Stimulated activated naive CD8-positive, alpha-beta T cell treated with anti-CD3 and anti-CD28 coated beads, Interleukin-15, Interleukin-2, amounts not matched to agents 100 U/mL and 50 U/mL, for 24 hours (primary cell): Measurements from ENCODE around the gene SCN3B.

ENCODE experiments used
- ATAC-seq: fragments of 150-1000 bp; cut with Tn5 transposase; one replicate; pipeline ENCODE4 v1.10.0; 2021
- DNase-seq: peaks from one replicate; pipeline ENCODE4 v3.0.0; 2021

SCN3B gene

DNA sequence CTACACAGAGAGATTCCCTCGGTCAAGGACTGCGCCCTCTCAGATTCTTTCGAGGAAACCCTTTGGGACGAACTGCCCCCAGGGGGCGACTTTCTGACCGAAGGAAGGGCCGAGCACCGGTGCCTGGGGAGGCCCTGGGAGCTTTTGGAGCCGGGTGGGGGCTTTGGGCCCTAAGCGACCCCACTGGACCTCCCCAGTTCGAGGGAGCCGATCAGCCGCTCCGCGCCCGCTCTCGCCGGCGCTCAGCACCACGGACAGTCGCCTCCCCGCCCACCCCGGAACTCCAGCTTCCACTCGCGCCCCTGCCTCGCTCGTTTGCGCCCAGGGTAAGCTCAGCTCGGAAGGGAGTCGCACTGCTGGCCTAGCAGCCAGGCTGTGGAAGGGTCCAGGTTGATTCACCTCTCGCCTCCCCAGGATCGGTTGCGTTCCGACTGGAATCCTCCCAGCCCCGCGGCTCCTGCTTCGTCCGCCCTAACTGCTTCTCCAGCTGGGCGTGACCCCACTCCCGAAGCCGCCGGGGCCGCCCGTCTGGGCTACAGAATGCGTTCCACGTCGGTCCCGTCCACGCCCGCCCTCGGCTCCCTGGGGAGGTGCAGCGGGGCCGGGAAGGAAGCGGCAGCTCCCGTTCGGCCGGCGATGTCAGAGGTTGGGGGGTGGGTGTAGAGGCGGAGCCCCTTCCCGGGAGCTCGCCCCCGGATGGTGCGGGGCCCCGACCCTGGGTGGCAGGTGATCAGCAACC is 428 bp downstream of the SCN3B start:
- DNase-seq (peak; percentile 46), ATAC-seq (peak; percentile 64)

DNA sequence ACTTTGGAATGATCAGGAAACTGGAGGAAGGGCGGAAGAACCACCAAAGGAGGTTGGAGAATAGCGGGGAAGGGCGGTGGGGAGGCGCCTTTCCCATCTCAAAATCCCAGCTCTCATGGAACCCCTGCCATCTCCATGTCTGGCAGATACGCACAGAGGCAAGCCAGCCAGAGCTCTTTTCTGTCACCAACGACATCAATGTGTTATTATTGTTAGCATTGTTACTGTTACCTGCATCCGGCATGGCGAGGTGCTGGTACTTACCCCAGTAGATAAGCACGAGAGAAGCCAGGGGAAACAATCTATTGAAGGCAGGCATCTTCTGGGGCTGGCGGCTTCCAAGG is 969 bp downstream of the SCN3B start:
- ATAC-seq (no peak), DNase-seq (no peak)

DNA sequence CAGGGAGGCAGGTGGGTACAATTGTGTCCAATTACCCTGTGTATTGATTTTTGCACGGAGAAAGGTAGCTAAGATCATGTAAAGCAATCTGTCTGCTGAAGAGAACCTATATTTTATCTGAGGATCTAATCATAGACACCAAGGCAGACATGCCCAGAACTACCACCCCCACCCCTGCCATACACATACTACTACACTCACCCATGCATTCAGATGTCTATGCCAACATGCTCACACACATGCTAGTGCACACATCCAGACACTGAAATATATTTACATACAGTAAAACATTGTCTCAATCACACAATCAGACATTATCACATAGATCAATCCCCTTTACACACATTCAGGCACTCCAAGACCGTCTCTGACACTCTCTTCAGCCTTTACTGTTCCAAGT is 1.8 kb downstream of the SCN3B start:
- ATAC-seq (no peak), DNase-seq (no peak)

DNA sequence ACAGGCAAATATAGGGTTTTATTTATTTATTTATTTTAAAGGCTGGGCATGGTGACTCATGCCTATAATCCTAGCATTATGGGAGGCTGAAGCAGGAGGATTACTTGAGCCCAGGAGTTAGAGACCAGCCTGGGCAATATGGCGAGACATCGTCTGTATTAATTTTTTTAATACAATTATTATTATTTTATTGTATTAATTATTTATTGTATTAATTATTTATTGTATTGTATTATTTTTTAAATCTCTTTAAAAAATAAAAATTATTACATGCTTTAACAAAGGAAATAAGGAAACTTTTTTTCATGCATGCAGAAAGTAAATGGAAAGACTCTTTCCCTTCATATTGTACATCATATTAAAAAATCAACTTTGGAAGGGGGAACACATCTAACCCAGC is 3.5 kb downstream of the SCN3B start:
- DNase-seq = no peak
- ATAC-seq = no peak

DNA sequence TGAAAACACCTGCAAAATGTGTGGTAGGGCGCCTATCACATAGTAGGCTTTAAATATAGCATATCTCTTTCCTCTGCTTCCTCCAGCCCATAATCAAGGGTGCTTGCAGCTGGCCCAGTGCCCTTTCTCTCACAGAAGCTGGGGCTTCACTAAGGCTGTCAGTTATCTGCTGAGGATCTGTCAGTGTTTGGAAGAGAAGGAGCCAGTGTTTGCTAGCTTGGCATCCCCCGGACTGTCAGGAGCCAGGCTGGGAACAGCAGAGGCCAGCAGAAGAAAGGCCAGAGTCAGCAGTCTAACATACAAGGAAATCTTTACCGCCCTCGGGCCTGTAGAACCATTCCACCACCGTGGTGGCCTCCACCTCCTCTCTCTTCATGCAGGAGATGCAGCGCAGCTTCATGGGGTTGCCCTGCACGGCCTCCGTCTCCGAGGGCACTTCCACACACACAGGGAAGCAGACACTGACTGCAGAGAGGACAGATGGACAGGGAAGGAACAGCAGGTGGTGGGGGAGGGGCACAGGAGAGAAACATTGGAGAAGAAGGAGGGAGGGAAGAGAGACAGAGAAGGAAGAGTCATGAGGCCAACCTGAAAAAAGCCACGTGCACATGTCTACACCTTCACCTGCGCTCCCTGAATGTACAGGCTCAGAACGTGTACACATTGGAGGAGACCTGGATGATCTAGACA is 9.0 kb downstream of the SCN3B start:
- DNase-seq (no peak), ATAC-seq (no peak)

DNA sequence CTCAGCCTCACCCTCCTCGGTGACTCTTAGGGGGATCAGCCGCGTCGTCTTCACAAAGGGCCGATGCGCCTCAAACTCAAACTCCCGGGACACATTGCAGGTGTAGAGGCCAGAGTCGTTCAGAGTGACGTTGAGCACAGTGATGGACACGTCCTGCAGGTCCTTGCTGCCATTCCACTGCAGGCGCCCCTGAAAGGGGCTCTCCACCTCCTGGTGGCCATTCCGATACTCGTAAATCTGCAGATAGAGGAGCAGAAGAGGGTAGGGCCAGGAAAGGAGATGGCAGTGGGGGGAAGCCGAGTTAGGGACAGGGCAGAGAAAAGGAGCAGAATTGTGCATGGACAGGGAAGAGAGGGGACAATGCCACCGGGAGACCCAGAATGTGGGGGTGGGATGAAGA is 12.0 kb downstream of the SCN3B start:
- ATAC-seq (no peak), DNase-seq (no peak)

DNA sequence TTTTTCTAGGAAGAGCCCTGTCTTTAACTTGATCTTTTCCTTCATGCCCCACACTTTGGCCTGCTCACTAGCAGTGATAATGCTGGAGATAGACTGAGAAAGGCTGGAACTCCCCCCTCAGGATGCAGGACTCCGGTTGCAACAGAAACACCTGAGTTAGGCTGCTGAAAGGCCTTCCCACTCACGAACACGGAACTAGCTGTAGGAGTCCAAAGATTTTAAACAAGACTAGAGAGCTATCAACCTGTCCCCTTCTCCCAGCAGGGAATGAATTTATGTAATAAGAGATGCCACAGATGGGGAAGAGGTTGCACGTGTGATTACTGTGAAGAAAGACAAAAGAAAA is 13.0 kb downstream of the SCN3B start:
- ATAC-seq (no peak), DNase-seq (no peak)

DNA sequence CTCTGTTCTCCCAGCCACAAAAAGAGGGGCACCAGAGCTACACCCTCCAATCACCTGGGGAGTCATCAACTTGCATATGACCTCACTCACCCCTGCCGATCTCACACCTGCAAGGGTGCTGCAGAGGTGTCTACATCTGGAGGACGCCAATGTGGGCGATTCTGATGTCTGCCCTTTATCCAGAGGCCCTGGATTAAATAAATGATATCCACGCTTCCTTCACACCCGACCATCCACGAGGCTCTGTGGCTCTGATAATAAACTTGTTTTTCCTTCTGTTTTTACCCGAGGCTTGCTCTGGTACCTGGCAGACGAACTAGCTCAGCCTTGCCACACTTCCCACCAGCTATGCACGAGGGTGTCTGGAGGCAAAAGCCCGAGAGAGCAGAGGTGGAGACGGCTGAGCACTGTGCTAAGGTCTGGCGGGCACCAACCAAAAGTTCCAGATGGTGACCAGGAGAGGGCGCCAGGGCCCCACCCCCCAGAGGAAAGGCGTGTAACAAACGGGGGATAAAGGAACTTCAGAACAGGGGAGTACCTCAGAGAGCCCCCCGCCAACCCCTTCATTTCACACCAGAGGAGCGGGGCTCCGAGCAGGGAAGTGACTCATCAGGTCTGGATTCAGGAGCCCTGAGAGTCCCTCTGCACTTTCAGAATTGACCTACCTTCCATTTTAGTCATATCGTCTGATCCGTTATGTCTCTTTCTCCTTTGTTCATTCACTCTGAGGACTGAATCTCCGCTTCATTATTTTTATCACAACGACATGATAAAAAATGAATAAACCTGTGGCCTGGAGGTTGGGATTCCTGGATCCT is 13.5 kb downstream of the SCN3B start:
- peak; percentile 88 for ATAC-seq

DNA sequence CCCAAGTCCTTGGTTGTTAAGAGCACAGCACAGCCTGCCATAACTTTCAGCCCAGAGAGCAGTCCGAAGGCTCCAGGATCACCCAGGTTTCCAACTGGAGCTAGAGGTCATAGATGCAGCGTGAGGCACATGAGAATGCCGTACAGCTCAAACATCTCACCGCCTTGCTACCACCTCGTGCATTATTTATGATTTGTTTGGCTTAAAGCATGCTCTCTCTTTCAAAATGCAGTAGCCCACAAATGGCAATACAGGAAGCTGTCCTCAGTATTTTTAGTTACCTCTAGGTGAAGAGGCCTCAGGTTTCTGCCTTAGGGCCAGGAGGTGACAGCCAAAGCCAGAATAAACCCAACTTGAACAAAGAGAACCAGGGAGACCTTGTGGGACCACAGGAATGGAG is 14.4 kb downstream of the SCN3B start:
- DNase-seq (no peak), ATAC-seq (no peak)

More for the DNA sequence above, 13.5 kb downstream of the SCN3B start:
- peak; percentile 59 for DNase-seq

DNA sequence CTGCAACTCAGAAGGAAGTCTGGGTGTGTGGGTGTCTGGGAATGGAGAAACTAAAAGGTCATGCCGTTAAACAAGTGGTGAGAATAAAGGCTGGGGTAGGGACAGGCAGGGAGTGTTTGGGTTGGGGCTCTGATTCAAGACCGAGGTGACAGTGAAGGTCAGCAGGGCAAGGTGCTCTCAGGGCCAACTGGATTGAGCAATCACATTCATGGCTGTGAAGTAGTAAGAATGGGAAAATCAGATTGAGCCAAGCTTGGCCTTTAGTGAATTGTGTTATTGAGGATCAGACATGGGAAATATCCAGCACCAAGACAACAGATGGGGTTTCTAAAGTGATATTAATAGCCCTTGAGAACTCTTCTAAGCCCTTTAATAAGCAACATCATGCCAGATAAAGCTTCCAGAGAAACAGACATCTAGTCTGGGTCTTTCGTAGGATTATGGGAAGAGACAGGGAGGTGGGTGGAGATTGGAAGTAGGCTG is 24.3 kb downstream of the SCN3B start:
- no peak for DNase-seq
- no peak for ATAC-seq

DNA sequence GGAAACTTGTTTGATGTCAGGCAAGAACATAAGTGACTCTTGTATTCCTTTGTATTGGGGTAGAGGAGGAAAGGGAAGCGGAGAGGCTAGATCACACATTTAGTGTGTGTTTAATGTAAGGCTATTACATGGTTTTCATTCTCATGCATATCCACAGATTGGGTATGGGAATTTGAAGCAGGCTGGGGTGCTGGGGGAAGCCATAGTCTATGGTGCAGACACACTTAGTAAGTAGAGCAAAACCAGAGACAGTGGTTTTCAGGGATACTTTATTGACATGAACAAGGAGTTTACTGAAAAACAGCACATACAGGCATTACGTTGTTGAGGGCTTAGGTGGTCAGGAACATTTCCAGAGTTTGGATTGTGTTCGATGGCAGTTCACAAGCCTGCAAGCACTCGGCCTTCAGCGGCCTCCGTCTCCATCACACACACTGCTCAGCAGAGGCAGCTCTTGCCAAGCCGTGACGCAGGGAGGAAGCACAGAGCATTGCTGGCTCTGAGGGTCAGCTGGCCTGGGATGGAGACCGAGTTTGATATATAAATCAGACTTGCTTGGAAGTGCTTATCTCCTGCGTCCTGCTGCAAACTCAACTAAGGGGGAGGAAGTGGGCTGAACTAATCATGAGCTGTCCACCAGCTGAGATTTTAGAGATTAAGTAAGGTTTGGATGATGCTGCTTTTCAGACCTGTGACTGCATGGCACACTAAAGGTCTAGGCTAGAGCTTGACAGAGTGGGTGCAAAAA is 25.3 kb downstream of the SCN3B start:
- DNase-seq (no peak), ATAC-seq (no peak)

DNA sequence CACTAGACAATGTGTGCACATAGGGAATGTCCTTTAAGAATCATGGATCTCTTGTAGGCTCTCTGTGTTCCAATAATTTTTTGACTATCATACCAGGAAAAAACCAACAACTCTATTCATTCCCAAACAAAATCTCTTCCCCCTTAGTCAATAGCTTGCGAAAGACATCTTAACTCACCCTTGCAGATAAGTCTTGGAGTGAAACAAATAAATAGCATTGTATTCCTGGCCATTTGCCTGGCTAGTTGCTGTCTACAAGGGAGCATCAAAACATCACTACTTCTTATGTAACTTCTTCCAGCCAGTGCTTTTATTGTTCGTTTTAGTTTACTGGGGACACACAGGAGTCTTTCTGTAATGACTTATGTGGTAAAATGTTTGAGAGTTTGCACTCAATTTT is 29.4 kb downstream of the SCN3B start:
- no peak for DNase-seq

DNA sequence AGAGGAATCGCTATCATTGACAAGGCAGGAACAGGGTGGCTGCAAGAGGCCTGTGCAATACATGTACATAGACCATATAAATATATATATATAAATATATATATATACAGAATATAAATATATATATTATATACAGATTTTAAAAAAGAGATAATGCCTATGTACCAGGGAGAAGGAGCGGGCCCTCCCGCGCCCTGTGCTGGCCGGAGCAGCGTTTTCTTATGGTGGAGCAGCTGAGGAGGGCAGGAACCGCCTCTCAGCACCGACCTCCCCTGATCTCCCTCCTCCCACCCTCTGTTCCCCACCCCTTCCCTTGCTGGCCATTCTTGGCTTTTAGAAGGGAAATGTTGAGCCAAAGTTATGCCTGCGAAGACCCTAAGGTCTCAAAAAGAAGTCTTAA is 31.8 kb downstream of the SCN3B start:
- no peak for DNase-seq
- ATAC-seq = no peak

More for the DNA sequence above, 29.4 kb downstream of the SCN3B start:
- no peak for ATAC-seq

DNA sequence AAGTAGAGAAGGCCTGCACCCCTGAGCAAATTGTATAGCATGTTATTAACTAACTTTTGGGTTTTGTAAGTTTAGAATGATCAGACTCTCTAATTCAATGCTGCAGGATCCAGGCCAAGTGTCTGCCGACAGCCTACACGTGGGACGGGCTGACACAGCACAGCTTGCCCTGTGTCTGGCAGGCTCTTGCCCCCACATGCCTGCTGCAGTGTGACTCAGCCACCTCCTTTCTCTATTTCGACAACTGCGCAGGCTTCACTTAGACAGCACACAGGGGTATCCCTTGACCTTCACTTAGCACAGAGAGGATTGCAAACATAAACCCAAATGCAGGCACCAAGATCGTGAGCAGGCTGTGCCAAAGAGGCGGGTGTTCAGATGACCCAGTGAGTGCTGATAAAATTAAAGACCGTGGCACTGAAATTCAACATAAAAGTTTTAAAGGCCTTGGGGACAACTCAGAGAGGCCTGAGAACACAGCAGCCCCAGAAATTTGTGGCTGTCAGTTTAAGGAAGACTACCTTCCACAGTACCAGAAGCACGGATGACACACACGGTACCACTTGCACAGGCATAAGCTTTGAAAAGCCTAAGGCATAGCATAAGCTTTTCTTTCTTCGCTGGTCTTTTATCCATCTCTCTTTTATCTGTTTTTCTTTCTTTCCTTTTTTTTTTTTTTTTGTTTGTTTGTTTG is 37.8 kb downstream of the SCN3B start:
- no peak for DNase-seq
- ATAC-seq = no peak

DNA sequence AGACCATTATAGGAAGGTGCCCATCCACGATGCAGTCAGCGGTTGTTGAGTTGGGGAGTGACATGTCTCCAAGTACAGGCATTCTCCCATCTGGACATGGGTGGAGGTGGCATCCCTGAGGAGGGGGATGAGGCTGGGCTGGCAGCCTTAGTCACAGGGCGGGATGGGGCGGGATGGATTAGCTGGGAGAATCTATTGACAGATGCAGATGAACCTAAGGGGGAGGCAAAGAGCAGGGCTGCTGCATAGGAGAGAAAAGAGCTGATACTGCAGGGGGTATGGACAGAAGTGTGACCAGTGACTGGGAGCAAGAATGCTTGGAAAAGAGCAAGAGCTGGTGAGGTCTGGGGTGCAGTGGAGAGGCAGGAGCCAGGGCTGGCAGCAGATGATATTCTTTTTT is 42.7 kb downstream of the SCN3B start:
- no peak for DNase-seq
- ATAC-seq = no peak

DNA sequence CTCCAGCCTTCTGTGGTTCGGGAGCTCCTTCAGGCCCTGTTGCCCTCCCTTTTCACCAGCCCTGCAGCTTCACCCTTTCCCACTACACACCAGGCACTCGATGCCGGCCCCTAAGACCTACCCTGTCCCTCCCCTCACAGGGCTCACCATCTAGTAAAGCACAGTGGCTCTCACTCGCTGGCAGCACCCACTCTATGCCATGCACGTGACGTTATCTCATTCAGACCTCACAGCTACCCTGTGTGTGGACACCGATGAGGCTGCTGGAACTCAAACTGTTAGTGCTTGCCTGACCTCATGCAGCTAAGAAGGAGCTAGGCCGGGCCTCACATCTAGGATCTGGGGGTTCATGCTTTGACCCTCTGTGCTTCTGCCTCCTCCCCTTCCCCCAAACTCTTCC is 45.5 kb downstream of the SCN3B start:
- DNase-seq (no peak), ATAC-seq (no peak)

DNA sequence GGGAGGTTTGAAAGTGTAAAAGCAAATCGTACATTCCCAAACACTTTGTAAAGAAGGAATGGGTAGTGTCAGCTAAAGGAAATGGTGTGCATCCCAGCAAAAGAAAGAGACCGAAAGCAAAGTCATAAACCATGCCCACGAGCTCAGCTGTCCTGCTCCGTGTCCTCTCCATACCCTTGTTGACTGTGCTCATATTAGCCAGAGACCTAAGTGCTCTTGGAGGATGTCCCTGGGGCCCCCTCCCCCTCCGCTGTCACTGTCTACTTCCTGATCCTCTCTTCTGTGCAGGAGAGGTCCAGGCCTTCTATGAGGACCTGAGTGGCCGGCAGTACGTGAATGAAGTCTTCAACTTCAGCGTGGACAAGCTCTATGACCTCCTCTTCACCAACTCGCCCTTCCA is 46.1 kb downstream of the SCN3B start:
- ATAC-seq (no peak), DNase-seq (no peak)

DNA sequence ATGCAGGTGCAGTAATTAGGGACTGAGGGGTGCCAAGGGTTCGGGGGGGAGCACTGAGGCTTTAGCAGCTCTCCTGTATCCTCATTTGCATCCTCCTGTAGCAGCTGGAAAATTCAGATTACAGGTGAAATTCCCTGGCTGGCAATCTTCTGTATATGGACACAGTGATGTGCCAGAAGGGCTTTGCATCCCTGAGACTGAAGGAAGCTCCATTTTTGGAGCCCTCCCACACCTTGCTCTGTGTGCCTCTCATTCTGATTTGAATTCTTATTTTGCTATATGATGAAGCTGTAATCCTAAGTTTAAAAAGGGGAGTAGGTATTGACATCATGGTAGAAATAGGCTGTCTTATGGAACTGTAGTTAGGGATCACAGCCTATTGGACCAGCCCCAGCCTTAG is 46.6 kb downstream of the SCN3B start:
- DNase-seq (no peak), ATAC-seq (no peak)

DNA sequence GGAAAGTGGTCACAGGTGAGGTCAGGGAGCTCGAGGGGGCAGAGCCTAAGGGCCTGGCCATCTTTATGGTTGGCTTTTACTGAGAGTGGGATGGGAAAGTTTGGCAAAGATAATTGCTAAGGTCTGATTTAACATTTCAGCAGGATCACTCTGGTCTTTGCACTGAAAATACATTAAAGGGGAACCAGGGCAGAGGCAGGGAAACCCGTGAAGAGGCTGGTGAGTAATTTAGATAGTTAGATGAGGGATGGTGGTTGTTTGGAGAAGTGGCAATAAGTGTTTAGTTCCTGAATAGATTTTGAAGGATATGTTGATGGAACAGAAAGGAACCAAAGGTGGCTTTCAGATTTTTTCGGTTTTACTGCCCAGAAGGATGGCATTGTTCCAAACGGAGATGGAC is 50.8 kb downstream of the SCN3B start:
- DNase-seq (no peak), ATAC-seq (no peak)

DNA sequence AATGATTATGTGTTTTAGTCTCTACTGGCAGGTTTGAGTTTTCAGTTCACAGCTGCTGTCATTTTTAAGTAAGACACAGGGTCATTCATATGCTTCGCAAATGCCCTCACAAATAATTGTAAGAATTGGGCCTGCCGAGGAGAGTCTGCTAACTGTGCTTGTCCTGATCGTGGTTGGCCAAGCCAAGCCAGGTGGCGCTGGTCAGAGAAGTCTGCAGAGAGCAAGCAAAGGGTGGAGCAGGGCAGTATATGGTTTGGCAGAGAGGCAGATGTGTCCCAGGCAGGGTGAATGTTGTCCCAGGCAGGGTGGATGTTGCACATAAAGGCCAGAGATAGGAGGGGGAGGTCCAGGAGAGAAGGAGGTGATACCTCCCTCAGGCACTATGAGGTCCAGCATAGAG is 52.7 kb downstream of the SCN3B start:
- DNase-seq (no peak), ATAC-seq (no peak)

DNA sequence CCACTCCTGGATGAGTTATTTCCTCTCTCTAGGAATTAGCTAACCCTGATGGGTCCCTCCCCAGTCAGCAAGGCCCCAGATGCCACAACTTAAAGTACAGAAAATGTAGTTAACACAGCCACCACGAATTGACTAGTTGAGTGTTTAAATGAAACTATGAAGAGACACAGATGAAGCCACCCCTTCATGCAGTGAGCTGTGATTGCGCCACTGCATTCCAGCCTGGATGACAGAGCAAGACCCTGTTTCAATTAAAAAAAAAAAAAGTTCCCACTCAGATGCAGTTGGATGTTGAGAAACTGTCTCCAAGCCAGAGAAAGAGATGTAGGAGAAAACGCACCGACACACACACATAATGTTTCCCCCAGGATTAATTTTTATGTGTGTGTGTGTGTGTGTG is 53.3 kb downstream of the SCN3B start:
- DNase-seq = no peak

DNA sequence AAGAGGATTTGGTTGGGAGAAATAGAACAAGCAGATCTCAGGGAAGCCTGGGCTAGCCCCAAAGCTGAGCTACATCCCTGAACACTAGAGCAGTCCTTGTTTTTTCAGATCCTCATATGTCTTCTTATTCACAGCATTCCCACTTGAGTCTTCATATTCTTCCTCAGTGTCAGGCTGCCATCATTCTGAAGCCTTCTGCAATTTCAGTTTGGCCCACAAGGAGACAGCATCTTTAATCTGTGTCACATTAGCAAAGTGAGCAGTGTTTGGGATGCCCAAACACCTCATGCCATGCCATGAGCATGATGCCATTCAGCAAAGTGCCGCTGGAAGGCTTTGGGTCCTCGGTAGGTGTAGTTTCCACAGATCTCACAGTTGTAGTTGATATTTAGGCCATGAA is 56.6 kb downstream of the SCN3B start:
- DNase-seq = no peak
- no peak for ATAC-seq

More for the DNA sequence above, 53.3 kb downstream of the SCN3B start:
- no peak for ATAC-seq
